Stimulated activated naive CD4-positive, alpha-beta T cell treated with Interleukin-2 at 50 U/mL for 16 hours (primary cell): ENCODE data around the gene KCNQ1.

Experiments
- DNase-seq: peaks from one replicate; lab custom pipeline; 2025; lab: John Stamatoyannopoulos, UW

Gene KCNQ1

GRCh38 chr11:2838676-2839294 is 394.0 kb downstream of the KCNQ1 start:
- DNase-seq = no peak

- DNase-seq = no peak
Measured at GRCh38 chr11:2839395-2839943, 394.7 kb downstream of the KCNQ1 start.

GRCh38 chr11:2841411-2842190 is 396.8 kb downstream of the KCNQ1 start:
- no peak for DNase-seq

GRCh38 chr11:2842876-2843275 is 398.1 kb downstream of the KCNQ1 start:
- DNase-seq = no peak

- no peak for DNase-seq
Measured at GRCh38 chr11:2843551-2843950, 398.7 kb downstream of the KCNQ1 start.

- no peak for DNase-seq
Measured at GRCh38 chr11:2844116-2844842, 399.5 kb downstream of the KCNQ1 start.

- no peak for DNase-seq
Measured at GRCh38 chr11:2844996-2845395, 400.2 kb downstream of the KCNQ1 start.

- no peak for DNase-seq
Measured at GRCh38 chr11:2846056-2846455, 401.2 kb downstream of the KCNQ1 start.

GRCh38 chr11:2846470-2846869 is 401.7 kb downstream of the KCNQ1 start:
- DNase-seq = no peak

- no peak for DNase-seq
Measured at GRCh38 chr11:2847561-2847960, 402.8 kb downstream of the KCNQ1 start.

GRCh38 chr11:2848497-2848896 is 403.7 kb downstream of the KCNQ1 start:
- no peak for DNase-seq

GRCh38 chr11:2849994-2850770 is 405.4 kb downstream of the KCNQ1 start:
- DNase-seq = no peak

- DNase-seq = no peak
Measured at GRCh38 chr11:2853401-2853800, 408.6 kb downstream of the KCNQ1 start.

- DNase-seq = no peak
Measured at GRCh38 chr11:2853997-2854560, 409.3 kb downstream of the KCNQ1 start.

- no peak for DNase-seq
Measured at GRCh38 chr11:2855162-2855561, 410.4 kb downstream of the KCNQ1 start.

GRCh38 chr11:2857276-2857675 is 412.5 kb downstream of the KCNQ1 start:
- no peak for DNase-seq

GRCh38 chr11:2857918-2858317 is 413.1 kb downstream of the KCNQ1 start:
- no peak for DNase-seq

GRCh38 chr11:2858995-2859698 is 414.3 kb downstream of the KCNQ1 start:
- DNase-seq = no peak

GRCh38 chr11:2859699-2860037 is 414.9 kb downstream of the KCNQ1 start:
- DNase-seq = no peak

- no peak for DNase-seq
Measured at GRCh38 chr11:2860636-2861035, 415.8 kb downstream of the KCNQ1 start.
